Gastroesophageal sphincter (tissue), 3 donors: ENCODE measurements around the gene SYNDIG1.

Experiments
- EP300 ChIP-seq: sonication (generic); formaldehyde crosslinking; IDR thresholded peaks from one replicate; pipeline ENCODE4 v1.6.1; 2017; ENCODE audit warnings: antibody characterized with exemption, mild to moderate bottlenecking
- POLR2A ChIP-seq, 2 donors: fragments of 450-650 bp; IDR thresholded peaks; one replicate each; pipeline ENCODE4 v1.6.1; 2017; ENCODE audit warnings: antibody characterized with exemption in 2 of 2, mild to moderate bottlenecking in 2 of 2, moderate library complexity in 1 of 2
- POLR2AphosphoS5 ChIP-seq: sonication (generic); formaldehyde crosslinking; IDR thresholded peaks from one replicate; pipeline ENCODE4 v1.6.1; 2017; ENCODE audit warnings: antibody characterized with exemption
- TF ChIP-seq, protein P1 (sequence below), 4 experiments: fragments of 200-600 bp in 2 of 4; fragments of 450-650 bp in 2 of 4; sonication (generic) in 1 of 4; IDR thresholded peaks; one replicate each; pipeline ENCODE4 v1.5.1; 2017 to 2019; ENCODE audit warnings: antibody characterized with exemption in 4 of 4, mild to moderate bottlenecking in 2 of 4, moderate library complexity in 2 of 4

DNA sequence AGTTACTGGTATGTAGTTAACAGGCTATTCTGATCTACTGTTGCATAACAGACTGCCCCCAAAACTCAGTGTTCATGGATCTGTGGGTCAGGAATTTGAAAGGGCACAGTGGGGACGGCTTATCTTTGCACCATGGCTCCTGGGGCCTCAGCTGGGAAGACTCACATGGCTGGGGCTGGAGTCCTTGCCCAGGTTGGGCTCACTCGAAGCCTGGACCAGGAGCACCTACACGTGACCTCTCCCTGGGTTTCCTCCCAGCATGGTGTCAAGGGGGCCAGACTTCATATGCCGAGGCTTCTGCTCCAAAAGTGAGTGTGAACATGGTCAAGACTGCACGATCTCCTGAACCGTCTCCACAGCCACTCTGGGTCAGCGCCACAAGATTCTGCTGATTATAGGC is 11.7 kb downstream of the SYNDIG1 start:
- TF ChIP-seq, protein P1, sequence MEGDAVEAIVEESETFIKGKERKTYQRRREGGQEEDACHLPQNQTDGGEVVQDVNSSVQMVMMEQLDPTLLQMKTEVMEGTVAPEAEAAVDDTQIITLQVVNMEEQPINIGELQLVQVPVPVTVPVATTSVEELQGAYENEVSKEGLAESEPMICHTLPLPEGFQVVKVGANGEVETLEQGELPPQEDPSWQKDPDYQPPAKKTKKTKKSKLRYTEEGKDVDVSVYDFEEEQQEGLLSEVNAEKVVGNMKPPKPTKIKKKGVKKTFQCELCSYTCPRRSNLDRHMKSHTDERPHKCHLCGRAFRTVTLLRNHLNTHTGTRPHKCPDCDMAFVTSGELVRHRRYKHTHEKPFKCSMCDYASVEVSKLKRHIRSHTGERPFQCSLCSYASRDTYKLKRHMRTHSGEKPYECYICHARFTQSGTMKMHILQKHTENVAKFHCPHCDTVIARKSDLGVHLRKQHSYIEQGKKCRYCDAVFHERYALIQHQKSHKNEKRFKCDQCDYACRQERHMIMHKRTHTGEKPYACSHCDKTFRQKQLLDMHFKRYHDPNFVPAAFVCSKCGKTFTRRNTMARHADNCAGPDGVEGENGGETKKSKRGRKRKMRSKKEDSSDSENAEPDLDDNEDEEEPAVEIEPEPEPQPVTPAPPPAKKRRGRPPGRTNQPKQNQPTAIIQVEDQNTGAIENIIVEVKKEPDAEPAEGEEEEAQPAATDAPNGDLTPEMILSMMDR (IDR thresholded peaks at IDR 0.05): no peak
- TF ChIP-seq POLR2A (IDR thresholded peaks at IDR 0.05): no peak
- no peak for TF ChIP-seq EP300
- no peak for TF ChIP-seq POLR2AphosphoS5
